K562 (cell line): Measurements from ENCODE around the gene FBXW7. TPM values are rescaled to one million over a fixed set of nuclear protein-coding genes. Genes with fewer than 3 reads are reported as not detected.

Experiments used
- CREBBP ChIP-seq: IDR thresholded peaks from one replicate; pipeline ENCODE4 v1.6.1; 2012; ENCODE audit warnings: low read depth, mild to moderate bottlenecking, control low read depth, inconsistent platforms, low read length
- EHMT2 ChIP-seq: fragments of 450-650 bp; IDR thresholded peaks from 2 replicates; pipeline ENCODE4 v1.6.1; 2018; ENCODE audit warnings: antibody characterized with exemption
- HMG20A ChIP-seq: fragments of 450-650 bp; formaldehyde crosslinking; conservative IDR thresholded peaks from 2 replicates; pipeline ENCODE4 v1.4.0; 2020; ENCODE audit warnings: mild to moderate bottlenecking, mixed read lengths
- MIER1 ChIP-seq: fragments of 450-650 bp; IDR thresholded peaks from 2 replicates; pipeline ENCODE4 v1.6.1; 2016; ENCODE audit warnings: antibody characterized with exemption, mild to moderate bottlenecking, low read depth
- PTTG1 ChIP-seq: fragments of 450-650 bp; IDR thresholded peaks from 2 replicates; pipeline ENCODE4 v1.6.1; 2016; ENCODE audit warnings: low read depth, mild to moderate bottlenecking, missing genetic modification characterization, missing compliant biosample characterization
- TAF7 ChIP-seq: fragments of 450-650 bp; IDR thresholded peaks from 2 replicates; pipeline ENCODE4 v1.6.1; 2016; ENCODE audit warnings: missing genetic modification characterization, missing compliant biosample characterization
- TRIM24 ChIP-seq, 2 experiments: fragments of 450-650 bp; IDR thresholded peaks; 2 replicates each; pipeline ENCODE4 v1.6.1; 2016
- ZBTB40 ChIP-seq, 2 experiments: fragments of 450-650 bp in 1 of 2; sonication (generic) in 1 of 2; formaldehyde crosslinking in 1 of 2; IDR thresholded peaks; 2 replicates each; pipeline versions ENCODE4 v1.7.1 to v1.9.0; 2016 to 2022; ENCODE audit warnings: inconsistent platforms in 1 of 2, mild to moderate bottlenecking in 1 of 2, missing genetic modification reagents in 1 of 2
- ZNF586 ChIP-seq: fragments of 450-650 bp; formaldehyde crosslinking; conservative IDR thresholded peaks from 2 replicates; pipeline ENCODE4 v1.4.0; 2020; ENCODE audit warnings: mild to moderate bottlenecking, moderate library complexity
- ZZZ3 ChIP-seq: fragments of 450-650 bp; IDR thresholded peaks from 2 replicates; pipeline ENCODE4 v1.6.1; 2016; ENCODE audit warnings: antibody characterized with exemption, mild to moderate bottlenecking, moderate library complexity
- polyA plus RNA-seq, 8 experiments: library from polyadenylated mRNA; depleted of rRNA in 4 of 8; stranded (reverse) in 5 of 8; unstranded in 3 of 8; fragments of >200 nt; fragmentation: Nextera tagmentation in 2 of 8; fragmentation: Illumina TruSeq in 1 of 8; extraction: Ambion mirVana in 2 of 8; extraction: Trizol in 1 of 8; gene quantifications; 2 replicates each; pipeline versions ENCODE4 v1.2.1 to v1.2.3, GENCODE V29; 2011 to 2014; ENCODE audit warnings: inconsistent platforms in 1 of 8, missing spikeins in 1 of 8
- total RNA-seq, 7 experiments: library from RNA; depleted of rRNA in 6 of 7; stranded (reverse); fragments of >200 nt in 6 of 7; fragmentation: Illumina TruSeq in 2 of 7; extraction: Trizol in 2 of 7; gene quantifications; 2 replicates each; pipeline versions ENCODE4 v1.2.1 to v1.2.3, GENCODE V29; 2011 to 2021; ENCODE audit warnings: low replicate concordance in 1 of 7

FBXW7 gene
- total and polyA plus RNA-seq, 9 of the 15 experiments (the other 6 are each of a cell fraction or from before 2014, with no cell fraction given): 6.8 to 44.2 (median 16.4) TPM

GRCh38 chr4:152363904-152364303 is 172.0 kb downstream of the FBXW7 start (continued):
- TF ChIP-seq ZBTB40 (IDR thresholded peaks at IDR 0.05): no peak
- TF ChIP-seq ZBTB40 (CRISPR knock-in tag; IDR thresholded peaks at IDR 0.05): no peak
- no peak for TF ChIP-seq ZNF586 (CRISPR knock-in tag)
- TF ChIP-seq HMG20A: no peak
- no peak for TF ChIP-seq ZZZ3
- TF ChIP-seq EHMT2: no peak
- TF ChIP-seq TRIM24 (IDR thresholded peaks at IDR 0.05): no peak
- no peak for TF ChIP-seq CREBBP
- TF ChIP-seq TAF7 (tag): no peak
- TF ChIP-seq MIER1: no peak
- TF ChIP-seq PTTG1 (tag): no peak
